Measurements from ENCODE around the gene CEACAM3.

CEACAM3 gene

DNA sequence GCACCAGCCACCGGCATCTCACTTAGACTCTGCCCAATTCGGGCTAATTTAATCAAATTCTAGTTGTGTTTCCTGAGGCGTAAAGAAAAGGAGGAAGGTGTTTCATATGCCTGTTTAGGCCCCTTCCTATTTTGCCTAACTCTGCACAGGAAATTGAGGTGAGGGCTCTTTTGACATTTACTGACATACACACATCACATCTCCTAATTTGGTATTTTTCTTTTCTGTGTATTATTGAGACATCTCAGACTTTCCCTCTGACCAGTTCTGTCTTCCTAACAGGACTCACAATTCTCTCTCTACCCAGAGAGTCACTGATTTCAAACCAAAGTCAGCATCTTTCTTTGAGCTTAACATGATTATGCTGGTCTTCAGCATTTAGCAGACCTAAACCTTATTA is 7.9 kb downstream of the CEACAM3 start:
- Mint-ChIP-seq H3K4me3 (no peak overlapping the region), H3K27me3 (ENCODE audit: low read depth) (no peaks in the 10 kb centered on the region), H3K27ac (peak overlapping the region; percentile 73), H3K36me3 (ENCODE audit: low read depth) (no peaks in the 10 kb centered on the region), H3K9me3 (no peaks in the 10 kb centered on the region), H3K4me1 (ENCODE audit: low read depth) (peaks cover 38% of the 10 kb centered on the region)

- Mint-ChIP-seq H3K4me3 (no peak overlapping the region), H3K9me3 (no peaks in the 10 kb centered on the region), H3K36me3 (ENCODE audit: low read depth) (no peaks in the 10 kb centered on the region), H3K4me1 (ENCODE audit: low read depth) (peaks cover 34% of the 10 kb centered on the region), H3K27me3 (ENCODE audit: low read depth) (no peaks in the 10 kb centered on the region), H3K27ac (no peak overlapping the region)
Measured at GRCh38 chr19:41807176-41807575, 10.8 kb downstream of the CEACAM3 start.

- Mint-ChIP-seq H3K4me3 (no peak overlapping the region), H3K36me3 (ENCODE audit: low read depth) (no peaks in the 10 kb centered on the region), H3K27ac (no peak overlapping the region), H3K9me3 (no peaks in the 10 kb centered on the region), H3K27me3 (ENCODE audit: low read depth) (no peaks in the 10 kb centered on the region), H3K4me1 (ENCODE audit: low read depth) (peaks cover 27% of the 10 kb centered on the region)
Measured at GRCh38 chr19:41808663-41809566, 12.5 kb downstream of the CEACAM3 start.

- Mint-ChIP-seq H3K4me3 (no peak overlapping the region), H3K4me1 (ENCODE audit: low read depth) (peaks cover 25% of the 10 kb centered on the region), H3K27ac (no peak overlapping the region), H3K36me3 (ENCODE audit: low read depth) (no peaks in the 10 kb centered on the region), H3K9me3 (no peaks in the 10 kb centered on the region), H3K27me3 (ENCODE audit: low read depth) (no peaks in the 10 kb centered on the region)
Measured at GRCh38 chr19:41810301-41810700, 13.9 kb downstream of the CEACAM3 start.

- H3K27ac Mint-ChIP-seq = no peak overlapping the region
- H3K9me3 Mint-ChIP-seq = no peaks in the 10 kb centered on the region
- no peak overlapping the region for H3K4me3 Mint-ChIP-seq
Measured at GRCh38 chr19:41811036-41811435, 14.6 kb downstream of the CEACAM3 start.

DNA sequence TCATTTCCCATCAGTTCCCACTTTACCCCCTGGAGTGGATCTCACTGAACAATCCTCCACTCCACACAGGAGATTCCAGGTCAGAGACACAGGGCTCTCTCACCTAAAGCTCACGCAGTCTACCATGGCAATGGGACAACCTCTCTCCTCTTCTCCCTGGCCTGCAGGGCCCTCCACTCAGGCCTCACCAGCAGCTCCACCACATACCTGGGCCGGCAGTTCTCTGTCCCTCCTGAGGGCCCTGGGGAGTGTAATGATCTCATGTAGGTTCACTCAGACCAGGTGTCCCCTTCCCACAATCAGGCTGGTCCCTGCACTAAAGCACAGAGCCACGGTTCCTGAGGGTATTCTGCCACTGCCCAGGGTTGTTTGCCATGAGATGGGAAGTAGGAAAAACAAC is 15.6 kb downstream of the CEACAM3 start:
- Mint-ChIP-seq H3K27ac (no peak overlapping the region), H3K9me3 (no peaks in the 10 kb centered on the region), H3K27me3 (ENCODE audit: low read depth) (no peaks in the 10 kb centered on the region), H3K4me1 (ENCODE audit: low read depth) (peaks cover 18% of the 10 kb centered on the region), H3K36me3 (ENCODE audit: low read depth) (no peaks in the 10 kb centered on the region), H3K4me3 (no peak overlapping the region)

More at GRCh38 chr19:41811036-41811435, 14.6 kb downstream of the CEACAM3 start:
- no peaks in the 10 kb centered on the region for H3K27me3 Mint-ChIP-seq (ENCODE audit: low read depth)
- no peaks in the 10 kb centered on the region for H3K36me3 Mint-ChIP-seq (ENCODE audit: low read depth)
- peaks cover 20% of the 10 kb centered on the region for H3K4me1 Mint-ChIP-seq (ENCODE audit: low read depth)

DNA sequence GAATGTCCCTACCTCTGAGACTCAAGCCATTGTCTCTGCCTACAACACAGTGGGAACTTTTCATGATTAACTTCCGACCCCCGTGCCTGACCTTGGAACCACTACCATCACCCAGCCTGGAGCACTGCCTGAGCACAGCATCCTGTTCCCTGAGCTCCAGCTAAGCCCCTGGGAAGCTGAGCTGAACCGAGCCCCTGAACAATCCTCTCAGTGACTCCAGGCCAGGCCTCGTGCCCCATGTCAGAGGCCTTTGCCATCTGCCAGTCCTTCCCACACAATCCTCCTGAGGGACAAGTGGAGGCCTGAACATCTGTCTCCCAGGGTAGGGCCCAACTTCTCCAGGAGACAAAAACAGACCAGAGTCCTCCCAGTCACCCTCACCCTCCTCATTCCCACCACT is 17.5 kb downstream of the CEACAM3 start:
- no peaks in the 10 kb centered on the region for H3K9me3 Mint-ChIP-seq
- H3K36me3 Mint-ChIP-seq (ENCODE audit: low read depth) = no peaks in the 10 kb centered on the region
- no peak overlapping the region for H3K4me3 Mint-ChIP-seq
- peaks cover 2% of the 10 kb centered on the region for H3K27me3 Mint-ChIP-seq (ENCODE audit: low read depth)
- no peak overlapping the region for H3K27ac Mint-ChIP-seq
- H3K4me1 Mint-ChIP-seq (ENCODE audit: low read depth) = peaks cover 13% of the 10 kb centered on the region

DNA sequence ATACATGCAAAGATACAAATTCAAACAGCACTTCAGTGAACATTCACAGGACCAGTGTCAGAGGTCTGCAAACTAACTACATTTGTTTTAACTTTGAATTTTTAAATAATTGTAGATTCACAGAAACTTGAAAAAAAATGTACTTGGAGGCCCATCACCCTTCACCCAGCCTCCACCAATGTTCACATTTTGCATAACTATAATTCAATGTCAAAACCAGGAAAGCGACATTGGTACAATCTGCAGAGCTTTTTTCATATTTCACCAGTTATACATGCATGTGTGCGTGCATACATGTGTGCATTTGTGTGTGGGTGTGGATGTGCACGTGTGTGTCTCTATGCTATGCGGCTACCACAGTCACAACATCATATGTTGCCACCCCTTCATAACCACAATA is 18.9 kb downstream of the CEACAM3 start:
- no peaks in the 10 kb centered on the region for H3K9me3 Mint-ChIP-seq
- peaks cover 5% of the 10 kb centered on the region for H3K27me3 Mint-ChIP-seq (ENCODE audit: low read depth)
- no peaks in the 10 kb centered on the region for H3K36me3 Mint-ChIP-seq (ENCODE audit: low read depth)
- peaks cover 13% of the 10 kb centered on the region for H3K4me1 Mint-ChIP-seq (ENCODE audit: low read depth)
- no peak overlapping the region for H3K27ac Mint-ChIP-seq
- no peak overlapping the region for H3K4me3 Mint-ChIP-seq

- Mint-ChIP-seq H3K4me3 (no peak overlapping the region), H3K27me3 (ENCODE audit: low read depth) (peaks cover 16% of the 10 kb centered on the region), H3K36me3 (ENCODE audit: low read depth) (no peaks in the 10 kb centered on the region), H3K27ac (no peak overlapping the region), H3K4me1 (ENCODE audit: low read depth) (peaks cover 18% of the 10 kb centered on the region), H3K9me3 (no peaks in the 10 kb centered on the region)
Measured at GRCh38 chr19:41816761-41817160, 20.4 kb downstream of the CEACAM3 start.

DNA sequence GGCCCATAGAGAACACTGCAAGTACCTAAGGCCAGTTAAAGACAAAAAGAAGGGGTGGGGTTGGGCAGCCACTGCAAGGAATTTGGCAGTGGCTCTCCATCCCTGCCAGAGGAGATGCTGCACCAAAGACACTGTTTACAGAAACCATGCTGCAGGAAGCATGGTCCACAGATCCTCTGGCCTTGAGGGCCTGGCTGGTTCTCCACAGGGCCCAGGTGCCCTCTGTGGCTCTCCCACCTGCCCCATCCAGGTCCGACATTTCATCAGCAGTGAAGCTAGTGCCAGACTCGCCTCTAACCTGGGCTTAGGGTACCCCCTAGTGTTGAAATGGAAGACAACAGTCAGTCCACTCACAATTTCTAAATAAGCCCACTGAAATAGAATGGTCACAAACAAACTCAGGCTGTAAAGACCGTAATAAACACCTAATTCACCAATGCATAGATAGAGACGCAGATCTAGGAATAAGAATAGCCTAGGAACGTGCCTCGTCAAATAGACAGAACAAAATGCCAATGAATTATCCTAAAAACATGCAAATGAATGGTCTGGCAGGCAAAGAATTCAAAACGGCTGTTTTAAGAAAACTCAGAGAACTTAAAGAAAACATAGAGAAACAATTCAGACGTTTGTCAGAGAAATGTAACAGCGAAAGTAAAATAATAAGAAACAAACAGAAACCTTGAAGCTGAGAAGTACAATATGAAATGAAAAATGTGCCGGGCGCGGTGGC is 24.8 kb downstream of the CEACAM3 start:
- Mint-ChIP-seq H3K4me3 (no peak overlapping the region), H3K4me1 (ENCODE audit: low read depth) (peaks cover 5% of the 10 kb centered on the region), H3K36me3 (ENCODE audit: low read depth) (no peaks in the 10 kb centered on the region), H3K9me3 (no peaks in the 10 kb centered on the region), H3K27me3 (ENCODE audit: low read depth) (peaks cover 42% of the 10 kb centered on the region), H3K27ac (no peak overlapping the region)

GRCh38 chr19:41837981-41838708 is 41.8 kb downstream of the CEACAM3 start:
- no peaks in the 10 kb centered on the region for H3K36me3 Mint-ChIP-seq (ENCODE audit: low read depth)
- H3K27ac Mint-ChIP-seq = no peak overlapping the region
- no peak overlapping the region for H3K4me3 Mint-ChIP-seq
- H3K27me3 Mint-ChIP-seq (ENCODE audit: low read depth) = peaks cover 41% of the 10 kb centered on the region
- no peaks in the 10 kb centered on the region for H3K9me3 Mint-ChIP-seq
- no peaks in the 10 kb centered on the region for H3K4me1 Mint-ChIP-seq (ENCODE audit: low read depth)

GRCh38 chr19:41839211-41839610 is 42.8 kb downstream of the CEACAM3 start:
- Mint-ChIP-seq H3K36me3 (ENCODE audit: low read depth) (no peaks in the 10 kb centered on the region), H3K4me1 (ENCODE audit: low read depth) (no peaks in the 10 kb centered on the region), H3K9me3 (no peaks in the 10 kb centered on the region), H3K4me3 (no peak overlapping the region), H3K27ac (no peak overlapping the region), H3K27me3 (ENCODE audit: low read depth) (peaks cover 46% of the 10 kb centered on the region)

DNA sequence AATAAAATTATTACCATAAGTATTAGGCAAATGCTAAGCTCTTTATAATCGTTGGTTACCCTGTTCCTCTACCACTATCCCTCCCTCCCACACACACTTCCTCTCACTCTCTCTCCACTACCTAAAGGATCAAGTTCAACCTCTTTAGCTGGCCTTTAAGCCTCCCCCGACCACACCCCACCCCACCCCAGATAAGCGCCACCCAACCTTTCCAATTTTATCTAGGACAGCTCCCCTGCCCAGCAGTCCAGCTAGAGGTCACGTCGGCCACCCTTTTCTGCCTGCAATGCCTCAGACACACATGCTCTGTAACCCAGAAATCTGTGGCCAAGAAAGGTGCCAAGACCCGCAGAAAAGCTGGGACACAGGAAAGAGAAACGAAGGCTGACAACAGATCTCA is 47.0 kb downstream of the CEACAM3 start:
- no peaks in the 10 kb centered on the region for H3K9me3 Mint-ChIP-seq
- no peaks in the 10 kb centered on the region for H3K4me1 Mint-ChIP-seq (ENCODE audit: low read depth)
- H3K27ac Mint-ChIP-seq = no peak overlapping the region
- no peak overlapping the region for H3K4me3 Mint-ChIP-seq
- peaks cover 20% of the 10 kb centered on the region for H3K27me3 Mint-ChIP-seq (ENCODE audit: low read depth)
- H3K36me3 Mint-ChIP-seq (ENCODE audit: low read depth) = no peaks in the 10 kb centered on the region

- H3K9me3 Mint-ChIP-seq = no peaks in the 10 kb centered on the region
Measured at GRCh38 chr19:41844601-41845000, 48.2 kb downstream of the CEACAM3 start, which contains the start of gene LYPD4. TSS of gene LYPD4 (minus strand) at chr19:41844683. CDS start at chr19:41839285, 5,398 bp downstream.

GRCh38 chr19:41845001-41845050 is 48.4 kb downstream of the CEACAM3 start, which contains the start of gene DMRTC2:
TSS of gene DMRTC2 (plus strand) at chr19:41845042. CDS start at chr19:41847429, 2,387 bp downstream.
- Mint-ChIP-seq H3K36me3 (ENCODE audit: low read depth) (no peaks in the 10 kb centered on the region), H3K27ac (peak within 1 kb of the TSS; percentile 16), H3K9me3 (no peaks in the 10 kb centered on the region), H3K4me1 (ENCODE audit: low read depth) (no peaks in the 10 kb centered on the region), H3K4me3 (no peak within 1 kb of the TSS), H3K27me3 (ENCODE audit: low read depth) (peaks cover 17% of the 10 kb centered on the region)

More at GRCh38 chr19:41844601-41845000, 48.2 kb downstream of the CEACAM3 start, which contains the start of gene LYPD4:
- peaks cover 17% of the 10 kb centered on the region for H3K27me3 Mint-ChIP-seq (ENCODE audit: low read depth)
- no peaks in the 10 kb centered on the region for H3K4me1 Mint-ChIP-seq (ENCODE audit: low read depth)
- no peaks in the 10 kb centered on the region for H3K36me3 Mint-ChIP-seq (ENCODE audit: low read depth)
- no peak within 1 kb of the TSS for H3K4me3 Mint-ChIP-seq
- peak within 1 kb of the TSS; percentile 16 for H3K27ac Mint-ChIP-seq

Data from T-helper 1 cell treated with Interleukin-12 subunit alpha and Interleukin-12 subunit beta and Interleukin-4 antibody, amounts not matched to agents 30 μg/mL and 1 μg/mL, for 36 hours (primary cell).